ENCODE measurements around the gene TNNC1. TPM values are rescaled to one million over a fixed set of nuclear protein-coding genes. Genes with fewer than 3 reads are reported as not detected.
A peak's percentile ranks its signal among the peaks of the same experiment; 100 is the strongest.

Gene TNNC1
- total and polyA plus RNA-seq, 2 of the 13 experiments (the other 11 are each of a cell fraction or from before 2014, with no cell fraction given) = 11.8 to 36.4 TPM

DNA sequence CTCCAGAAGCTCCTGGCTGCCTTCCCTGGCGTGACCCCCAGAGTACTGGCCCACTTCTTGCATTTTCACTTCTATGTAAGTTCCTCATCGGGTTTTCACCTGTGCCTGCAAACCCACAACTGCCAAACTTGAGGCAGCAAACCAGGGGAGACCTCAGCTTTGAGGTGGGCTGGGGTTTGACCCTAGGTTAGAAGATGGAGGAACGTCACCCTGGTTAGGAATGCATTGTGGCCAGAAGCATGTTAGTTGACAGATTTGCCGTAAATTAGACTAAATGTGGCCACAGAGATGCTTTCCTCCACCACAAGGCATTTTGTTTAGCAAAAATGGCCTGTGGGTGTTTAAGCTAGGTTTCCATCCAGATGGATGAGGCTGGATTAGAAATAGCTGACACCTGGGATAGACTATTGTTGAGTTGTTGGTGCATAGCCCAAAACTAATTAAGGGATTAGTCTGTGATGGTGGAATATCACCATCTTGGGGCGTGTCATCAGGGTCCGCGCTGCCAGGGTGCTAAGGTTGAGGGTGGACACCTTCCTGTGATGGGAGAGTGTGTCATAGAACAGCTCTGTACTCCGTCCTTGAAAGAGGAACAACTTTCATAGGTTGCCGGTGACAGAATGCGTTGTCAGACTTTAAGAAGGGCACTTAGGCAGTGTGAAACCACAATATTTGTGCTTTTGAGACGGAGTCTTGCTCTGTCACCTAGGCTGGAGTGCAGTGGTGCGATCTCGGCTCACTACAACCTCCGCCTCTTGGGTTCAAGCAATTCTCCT, 5.1 kb upstream of the TNNC1 start:
- DNase-seq (ENCODE audit: low spot score) = no peak
- H3K79me2 ChIP-seq (ENCODE audit: insufficient read depth, low read length) = peaks cover 23% of the 10 kb centered on the region
- intact Hi-C loops (cut with micrococcal nuclease; ENCODE audit: unreplicated experiment) = no loop called here
- H3K36me3 ChIP-seq (replicated peaks in 1 of 2; ENCODE audit: control insufficient read depth in 1 of 2, insufficient read depth in 2 of 2, low read length in 2 of 2) = peaks cover 9 to 39% of the 10 kb centered on the region in 2 experiments; a peak in 4 of 5 replicates
- H3K9me3 ChIP-seq (ENCODE audit: low read length) = no peaks in the 10 kb centered on the region
- no peak overlapping the region for H2AFZ ChIP-seq (ENCODE audit: low read length)
- in situ Hi-C loops (cut with HindIII; ENCODE audit: extremely low pct_ligation_motif_present, low pct_unique_long_range_greater_than_20kb) = loop anchor here (10.0 kb wide), 1 partner anchor 226 kb away; the partner anchor contains the start of genes GNL3 and PBRM1
- H3K27ac ChIP-seq (ENCODE audit: extremely low read length, insufficient read depth, low read length) = no peak overlapping the region
- H3K4me2 ChIP-seq (ENCODE audit: low read depth, low read length) = no peak overlapping the region
- no peaks in the 10 kb centered on the region for H4K20me1 ChIP-seq (ENCODE audit: insufficient read depth, low read length)
- TF ChIP-seq SMAD1 (CRISPR knock-in tag; IDR thresholded peaks at IDR 0.05; ENCODE audit: borderline replicate concordance, low read depth) = no peak
- no peak for TF ChIP-seq ZSCAN12 (CRISPR knock-in tag; IDR thresholded peaks at IDR 0.05)
- TF ChIP-seq, protein P1, sequence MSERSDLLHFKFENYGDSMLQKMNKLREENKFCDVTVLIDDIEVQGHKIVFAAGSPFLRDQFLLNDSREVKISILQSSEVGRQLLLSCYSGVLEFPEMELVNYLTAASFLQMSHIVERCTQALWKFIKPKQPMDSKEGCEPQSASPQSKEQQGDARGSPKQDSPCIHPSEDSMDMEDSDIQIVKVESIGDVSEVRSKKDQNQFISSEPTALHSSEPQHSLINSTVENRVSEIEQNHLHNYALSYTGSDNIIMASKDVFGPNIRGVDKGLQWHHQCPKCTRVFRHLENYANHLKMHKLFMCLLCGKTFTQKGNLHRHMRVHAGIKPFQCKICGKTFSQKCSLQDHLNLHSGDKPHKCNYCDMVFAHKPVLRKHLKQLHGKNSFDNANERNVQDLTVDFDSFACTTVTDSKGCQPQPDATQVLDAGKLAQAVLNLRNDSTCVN (CRISPR knock-in tag; IDR thresholded peaks at IDR 0.05; ENCODE audit: borderline replicate concordance) = no peak
- TF ChIP-seq KDM4B (CRISPR knock-in tag; IDR thresholded peaks at IDR 0.05) = no peak
- TF ChIP-seq FOXC1 (CRISPR knock-in tag; IDR thresholded peaks at IDR 0.05; ENCODE audit: borderline replicate concordance) = no peak
- TF ChIP-seq ZFX (CRISPR knock-in tag; IDR thresholded peaks at IDR 0.05; ENCODE audit: low read depth) = no peak
- TF ChIP-seq ZNF768 (CRISPR knock-in tag; IDR thresholded peaks at IDR 0.05) = no peak
- no peak for TF ChIP-seq FOXJ3 (CRISPR knock-in tag; IDR thresholded peaks at IDR 0.05; ENCODE audit: borderline replicate concordance)
- TF ChIP-seq, protein P2, sequence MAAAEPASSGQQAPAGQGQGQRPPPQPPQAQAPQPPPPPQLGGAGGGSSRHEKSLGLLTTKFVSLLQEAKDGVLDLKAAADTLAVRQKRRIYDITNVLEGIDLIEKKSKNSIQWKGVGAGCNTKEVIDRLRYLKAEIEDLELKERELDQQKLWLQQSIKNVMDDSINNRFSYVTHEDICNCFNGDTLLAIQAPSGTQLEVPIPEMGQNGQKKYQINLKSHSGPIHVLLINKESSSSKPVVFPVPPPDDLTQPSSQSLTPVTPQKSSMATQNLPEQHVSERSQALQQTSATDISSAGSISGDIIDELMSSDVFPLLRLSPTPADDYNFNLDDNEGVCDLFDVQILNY (CRISPR knock-in tag; conservative IDR thresholded peaks at IDR 0.05) = no peak
- FAIRE-seq = no peak
- peaks cover 30% of the 10 kb centered on the region for H3K4me1 ChIP-seq (ENCODE audit: insufficient read depth, low read length)
- ChIA-PET POLR2A (no interaction called here), CTCF (ENCODE audit: low intra/inter-chr PET ratio, low total read pairs) (no interaction called here)
- no peak overlapping the region for H3K4me3 ChIP-seq (replicated peaks in 1 of 3; ENCODE audit: insufficient read depth in 1 of 3, low read depth in 2 of 3, low read length in 3 of 3)
- no peaks in the 10 kb centered on the region; a peak in 1 of 5 replicates for H3K27me3 ChIP-seq (ENCODE audit: control insufficient read depth in 1 of 2, insufficient read depth in 2 of 2, low read length in 2 of 2)
- BruUV-seq (replicated peaks) = TSS peak; percentile 38
- H3K9ac ChIP-seq (ENCODE audit: insufficient read depth, low read depth, low read length) = no peak overlapping the region
- 96% methylated on average over 14 of the region's 14 CpGs for WGBS (ENCODE audit: low lambda C conversion rate)
- ATAC-seq = no peak

All from HepG2 (cell line).